Nucleus accumbens (tissue), 56 donors: ENCODE measurements around the gene TSC22D1.

Experiments
- DNase-seq, 56 donors: peaks; one replicate each; lab custom pipeline; 2025; lab: John Stamatoyannopoulos, UW

Gene TSC22D1

GRCh38 chr13:44435142-44435918, 140.8 kb downstream of the TSC22D1 start:
- DNase-seq = peak; percentile 54 to 98 (median 89)

GRCh38 chr13:44434766-44435141, 141.4 kb downstream of the TSC22D1 start:
- no peak for DNase-seq

- DNase-seq = peak in 43 of 56 donors; percentile 14 to 75 (median 44)
Measured at GRCh38 chr13:44433863-44434765, 142.0 kb downstream of the TSC22D1 start.

DNA sequence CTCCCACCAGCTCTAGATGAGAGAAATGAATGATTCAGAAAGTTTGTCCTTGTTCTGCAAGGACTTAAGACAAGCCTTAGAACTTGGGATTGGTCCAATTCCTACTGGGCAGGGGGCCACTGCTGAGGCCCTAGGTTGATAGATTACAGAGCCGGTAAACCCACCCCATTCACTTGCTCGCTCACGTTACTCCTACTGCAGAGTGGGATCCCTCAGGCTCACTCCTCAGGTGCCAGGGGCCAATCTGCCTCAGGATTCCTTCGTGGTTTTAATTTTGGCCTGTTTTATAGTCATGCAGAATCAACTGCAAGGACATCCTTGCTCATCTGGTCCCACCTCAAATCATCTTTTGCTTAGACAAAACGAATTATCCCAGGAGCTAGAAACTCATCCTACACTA, 143.5 kb downstream of the TSC22D1 start:
- peak in 4 of 56 donors; percentile 13 to 26 (median 24) for DNase-seq

GRCh38 chr13:44431150-44431549, 145.0 kb downstream of the TSC22D1 start:
- DNase-seq = peak in 1 of 56 donors; percentile 6

- no peak for DNase-seq
Measured at GRCh38 chr13:44429311-44429710, 146.8 kb downstream of the TSC22D1 start.

- peak in 2 of 56 donors; percentile 6 to 14 for DNase-seq
Measured at GRCh38 chr13:44426461-44426860, 149.7 kb downstream of the TSC22D1 start.

GRCh38 chr13:44425815-44426078, 150.4 kb downstream of the TSC22D1 start:
- no peak for DNase-seq

DNA sequence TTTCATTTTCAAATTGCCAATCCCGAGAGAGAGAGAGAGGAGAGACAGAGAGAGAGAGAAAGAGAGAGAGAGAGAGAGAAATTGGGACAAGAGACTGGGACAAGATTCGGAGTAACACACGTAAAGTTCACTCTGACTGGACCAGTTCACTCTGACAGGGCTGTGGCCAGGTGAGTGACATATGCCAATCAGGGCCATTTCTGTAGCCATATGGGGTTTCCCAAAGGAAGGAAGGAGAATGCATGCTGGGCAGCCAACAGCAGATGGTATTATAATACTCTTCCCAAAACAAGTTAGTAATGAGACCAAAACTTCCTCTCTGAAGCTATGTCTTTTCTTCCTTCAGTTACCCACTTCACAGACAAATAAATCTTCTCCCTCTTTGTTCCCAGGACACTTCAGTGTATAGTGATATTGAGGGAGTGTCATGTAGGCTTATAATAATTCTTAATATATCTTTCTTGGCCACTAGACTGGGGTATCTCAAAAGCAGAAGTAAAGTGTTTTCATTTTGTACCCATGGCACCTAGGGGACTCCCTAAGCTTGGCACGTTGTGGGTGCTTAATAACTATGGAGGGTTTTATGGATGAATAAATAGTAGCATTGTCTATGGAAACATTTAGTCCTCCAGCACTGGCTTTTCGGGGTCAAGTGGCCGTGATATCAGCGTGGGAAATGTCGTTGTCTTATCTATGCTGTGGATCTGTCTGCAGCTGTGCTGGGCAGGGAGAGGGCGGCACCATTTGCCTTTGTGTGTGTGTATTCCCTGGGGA, 150.9 kb downstream of the TSC22D1 start:
- no peak for DNase-seq

DNA sequence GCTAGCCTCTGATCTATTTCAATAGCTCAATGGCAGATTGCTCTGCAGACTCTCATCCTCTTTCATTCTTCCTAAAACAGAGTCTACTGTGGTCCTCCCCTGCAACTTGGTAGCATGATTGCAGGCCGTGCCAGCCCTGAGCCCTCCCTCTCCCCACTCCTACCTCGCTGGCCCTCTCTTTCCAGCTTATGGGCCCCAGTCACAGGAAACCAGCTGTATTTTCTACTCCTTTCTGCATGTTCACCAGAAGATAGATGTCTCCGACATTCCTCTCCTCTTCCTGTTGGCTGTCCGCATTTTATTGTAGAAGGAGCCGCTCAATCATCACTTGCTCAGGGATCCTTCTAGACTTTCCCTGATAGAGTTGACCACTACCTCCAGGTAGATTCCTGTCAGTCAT, 152.3 kb downstream of the TSC22D1 start:
- no peak for DNase-seq

DNA sequence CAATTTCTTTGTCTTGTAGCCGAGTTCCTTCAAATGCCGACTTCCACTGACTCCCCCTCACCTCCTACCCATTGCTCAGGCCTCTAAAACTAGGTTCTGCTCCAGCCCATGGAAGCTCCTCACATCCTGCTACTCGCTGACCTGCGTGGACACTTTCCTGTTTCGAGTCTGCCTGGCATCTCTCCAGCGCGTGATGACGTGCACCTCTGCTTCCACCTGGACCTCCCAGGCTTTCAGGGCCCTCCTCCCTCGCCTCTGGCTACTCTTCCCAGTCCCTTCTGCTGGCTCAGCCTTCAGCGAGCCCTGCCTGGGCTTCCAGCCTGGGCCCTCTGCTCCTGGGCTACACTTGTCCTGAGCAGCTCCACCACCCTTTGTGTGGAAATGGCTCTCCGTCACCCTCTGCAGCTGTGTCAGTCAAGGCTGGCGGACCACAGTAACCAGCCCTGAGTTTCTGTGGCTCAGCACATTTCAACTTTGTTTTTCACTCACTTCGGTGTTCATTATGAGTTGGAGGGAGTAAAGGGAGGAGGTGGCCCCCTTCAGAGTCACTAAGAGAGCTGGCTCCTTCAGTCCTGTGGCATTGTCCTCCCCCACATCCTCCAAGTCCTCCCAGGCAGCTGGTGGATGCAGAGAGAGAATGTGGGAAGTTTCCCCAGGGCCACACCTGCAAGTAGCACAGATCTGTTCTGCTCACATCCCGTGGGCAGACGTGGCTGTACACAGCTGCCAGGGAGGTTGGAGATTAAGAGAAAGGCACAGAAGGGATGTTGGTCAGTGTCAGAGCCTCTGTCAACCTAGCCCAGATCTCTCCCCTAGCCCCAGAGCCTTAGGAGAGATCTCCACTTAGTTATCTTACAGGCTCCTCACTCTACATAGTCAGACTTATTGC, 153.1 kb downstream of the TSC22D1 start:
- DNase-seq = no peak

DNA sequence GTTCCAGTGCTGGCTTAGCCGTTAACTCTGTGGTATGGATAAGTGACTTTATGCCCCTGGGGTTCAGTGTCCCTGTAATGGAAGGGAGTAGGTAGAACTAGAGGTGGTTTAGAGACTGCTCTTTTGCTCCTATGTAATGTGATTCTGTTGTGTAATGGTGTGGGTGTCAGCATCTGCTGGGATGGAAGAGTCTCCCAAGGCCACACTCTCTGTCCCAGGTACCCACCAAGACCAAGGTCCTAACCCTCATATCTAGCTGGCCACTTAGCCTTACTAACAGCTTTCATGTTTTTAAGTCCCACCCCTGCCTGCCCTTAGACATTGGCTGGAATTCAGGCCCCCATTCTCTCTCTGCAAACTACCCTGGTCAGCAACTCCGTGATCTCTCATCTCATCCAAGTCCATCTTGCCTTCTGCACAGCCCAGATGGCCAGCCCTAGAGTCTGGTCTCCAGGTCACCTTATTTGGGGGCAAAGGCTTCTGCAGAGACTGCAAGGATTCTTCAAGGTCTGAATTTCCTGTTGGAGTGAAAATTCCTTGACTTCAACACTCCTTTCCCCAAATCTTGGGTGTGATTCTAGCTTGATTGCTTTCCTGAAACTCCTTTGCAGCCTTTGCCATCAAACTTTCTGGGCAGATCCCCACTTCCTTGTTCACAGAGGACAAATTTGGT, 154.1 kb downstream of the TSC22D1 start:
- DNase-seq = no peak

- DNase-seq = no peak
Measured at GRCh38 chr13:44420376-44421220, 155.5 kb downstream of the TSC22D1 start.

DNA sequence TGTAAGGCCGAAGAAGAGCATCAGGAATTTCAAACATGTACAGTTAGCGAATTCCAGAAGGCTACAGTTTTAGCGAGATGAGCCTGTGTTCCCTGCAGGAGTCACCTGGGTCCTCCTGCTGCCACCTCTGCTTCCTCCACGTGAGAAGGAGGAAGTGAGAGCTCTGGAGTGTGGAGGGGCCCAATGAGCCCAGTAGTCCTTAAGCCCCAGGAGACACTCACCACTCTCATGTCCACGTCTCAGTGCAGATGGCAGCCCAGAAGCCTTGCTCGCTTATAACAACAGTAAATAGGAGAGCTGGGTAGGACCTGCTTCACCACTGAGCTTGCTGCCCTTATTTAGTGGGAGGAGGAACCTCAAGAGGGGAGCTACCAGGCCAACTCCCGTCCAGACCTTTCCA, 158.3 kb downstream of the TSC22D1 start:
- DNase-seq = no peak

DNA sequence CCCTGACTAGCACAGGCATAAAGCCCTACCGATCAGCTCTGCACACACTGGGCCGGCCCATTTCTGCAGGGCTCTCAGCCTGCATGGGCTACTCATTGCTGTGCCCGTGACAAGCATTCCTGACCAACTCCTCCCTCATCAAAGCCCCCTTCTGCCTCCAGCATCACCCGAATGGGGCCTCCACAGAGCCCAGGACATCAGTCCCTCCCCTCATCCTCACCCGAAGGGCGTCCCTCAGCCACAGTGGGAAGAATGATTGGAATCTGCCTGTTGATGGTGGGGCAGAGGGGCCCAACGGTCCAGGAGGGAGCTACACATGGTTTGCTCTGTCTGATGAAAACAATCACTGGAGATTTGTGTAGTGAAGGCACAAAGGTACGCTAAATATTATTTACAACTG, 158.7 kb downstream of the TSC22D1 start:
- DNase-seq = no peak

- DNase-seq = no peak
Measured at GRCh38 chr13:44416744-44417143, 159.4 kb downstream of the TSC22D1 start.

- no peak for DNase-seq
Measured at GRCh38 chr13:44416301-44416700, 159.8 kb downstream of the TSC22D1 start.

- no peak for DNase-seq
Measured at GRCh38 chr13:44415815-44416214, 160.3 kb downstream of the TSC22D1 start.

DNA sequence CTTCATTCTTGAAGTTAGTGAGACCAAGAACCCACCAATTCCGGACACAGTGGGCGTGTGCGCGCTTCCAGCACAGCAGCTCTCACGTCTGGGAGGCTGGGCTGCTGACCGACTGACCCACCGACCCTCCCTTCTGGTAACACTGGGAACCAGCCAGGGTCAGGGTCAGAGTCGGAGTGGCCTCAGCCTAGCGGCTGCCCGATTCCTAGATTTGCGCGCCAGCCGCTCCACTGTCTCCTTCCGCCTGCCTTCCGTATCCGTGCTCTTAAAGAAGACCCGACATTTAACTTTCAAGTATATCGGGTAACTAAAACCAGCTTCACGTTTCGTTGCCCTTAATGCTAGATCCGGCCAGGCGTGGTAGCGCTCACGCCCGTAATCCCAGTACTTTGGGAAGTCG, 161.4 kb downstream of the TSC22D1 start:
- DNase-seq = no peak
